Mesendoderm (in vitro differentiated cells): ENCODE data around the gene HOXA5.

Experiments used
- DNase-seq: peaks from one replicate; pipeline ENCODE4 v3.0.0; 2013
- H2AK5ac ChIP-seq: 2 replicates; pipeline ENCODE4 v1.6.1; 2013; ENCODE audit warnings: low read length, inconsistent platforms
- H2BK120ac ChIP-seq: 2 replicates; pipeline ENCODE4 v1.6.1; 2013; ENCODE audit warnings: low read depth, mild to moderate bottlenecking, low read length, moderate library complexity, mixed read lengths
- H2BK15ac ChIP-seq: replicated peaks from 2 replicates; pipeline ENCODE4 v1.6.1; 2013; ENCODE audit warnings: low read depth, mild to moderate bottlenecking, moderate library complexity
- H2BK5ac ChIP-seq: 2 replicates; pipeline ENCODE4 v1.6.1; 2013; ENCODE audit warnings: low read length, inconsistent platforms
- H3K18ac ChIP-seq: 2 replicates; pipeline ENCODE4 v1.6.1; 2013; ENCODE audit warnings: mild to moderate bottlenecking, low read length, mixed read lengths
- H3K23ac ChIP-seq: one replicate; pipeline ENCODE4 v1.6.1; 2013; ENCODE audit warnings: low read length
- H3K27ac ChIP-seq: 2 replicates; pipeline ENCODE4 v1.5.1; 2013; ENCODE audit warnings: low read depth, mild to moderate bottlenecking, inconsistent platforms, low read length, moderate library complexity
- H3K27me3 ChIP-seq: 2 replicates; pipeline ENCODE4 v1.6.1; 2013; ENCODE audit warnings: low read length, control low read depth, mild to moderate bottlenecking, inconsistent platforms; ENCODE audit not compliant: insufficient read depth, poor library complexity
- H3K36me3 ChIP-seq: 2 replicates; pipeline ENCODE4 v1.6.1; 2013; ENCODE audit warnings: low read length, inconsistent platforms; ENCODE audit not compliant: control insufficient read depth, insufficient read depth
- H3K4ac ChIP-seq: one replicate; pipeline ENCODE4 v1.6.1; 2013; ENCODE audit warnings: low read depth, mild to moderate bottlenecking, low read length, moderate library complexity
- H3K4me1 ChIP-seq: 2 replicates; pipeline ENCODE4 v1.6.1; 2013; ENCODE audit warnings: low read depth, low read length, inconsistent platforms; ENCODE audit not compliant: control insufficient read depth
- H3K4me2 ChIP-seq: 2 replicates; pipeline ENCODE4 v1.6.1; 2013; ENCODE audit warnings: low read length
- H3K4me3 ChIP-seq: 2 replicates; pipeline ENCODE4 v1.5.1; 2013; ENCODE audit warnings: mild to moderate bottlenecking, low read length
- H3K56ac ChIP-seq: one replicate; pipeline ENCODE4 v1.6.1; 2013; ENCODE audit warnings: low read length
- H3K79me1 ChIP-seq: 2 replicates; pipeline ENCODE4 v1.6.1; 2013; ENCODE audit warnings: low read length, inconsistent platforms
- H3K79me2 ChIP-seq: 2 replicates; pipeline ENCODE4 v1.6.1; 2013; ENCODE audit warnings: mild to moderate bottlenecking, low read length; ENCODE audit not compliant: control insufficient read depth, insufficient read depth
- H3K9ac ChIP-seq: 2 replicates; pipeline ENCODE4 v1.6.1; 2013; ENCODE audit warnings: low read length, inconsistent platforms
- H4K5ac ChIP-seq: one replicate; pipeline ENCODE4 v1.6.1; 2013; ENCODE audit warnings: low read length
- H4K8ac ChIP-seq: one replicate; pipeline ENCODE4 v1.6.1; 2013; ENCODE audit warnings: low read depth, mild to moderate bottlenecking, control low read depth, low read length, moderate library complexity
- whole genome bisulfite sequencing: extraction: QIAGEN DNeasy Blood & Tissue Kit; methylation state at CpG from one replicate; pipeline ENCODE4 v1.1.7; 2013; ENCODE audit warnings: low lambda C conversion rate, missing lambda C conversion rate; ENCODE audit not compliant: insufficient coverage; ENCODE audit errors: extremely low coverage; 5-methylcytosine and 5-hydroxymethylcytosine counted together

Gene HOXA5

GRCh38 chr7:27178366-27178765 is 34.9 kb upstream of the HOXA5 start:
- H3K36me3 ChIP-seq: no peaks in the 10 kb centered on the region
- no peak overlapping the region for H3K4me3 ChIP-seq
- H3K79me1 ChIP-seq: no peaks in the 10 kb centered on the region
- H4K5ac ChIP-seq: no peak overlapping the region
- no peak overlapping the region for H2AK5ac ChIP-seq
- no peak overlapping the region for H2BK120ac ChIP-seq
- H3K23ac ChIP-seq: no peak overlapping the region
- H3K79me2 ChIP-seq: no peaks in the 10 kb centered on the region
- H3K18ac ChIP-seq: no peak overlapping the region
- no peak overlapping the region for H3K4ac ChIP-seq
- no peaks in the 10 kb centered on the region for H3K4me1 ChIP-seq
- no peak for DNase-seq
- H4K8ac ChIP-seq: no peak overlapping the region
- H3K27ac ChIP-seq: no peak overlapping the region
- no peak overlapping the region for H3K9ac ChIP-seq
- H2BK5ac ChIP-seq: no peak overlapping the region
- H3K27me3 ChIP-seq: peaks cover 92% of the 10 kb centered on the region
- H2BK15ac ChIP-seq: no peak overlapping the region
- no peak overlapping the region for H3K56ac ChIP-seq
- H3K4me2 ChIP-seq: no peak overlapping the region
- WGBS: no CpG with 5 or more reads among the region's 6 CpGs

DNA sequence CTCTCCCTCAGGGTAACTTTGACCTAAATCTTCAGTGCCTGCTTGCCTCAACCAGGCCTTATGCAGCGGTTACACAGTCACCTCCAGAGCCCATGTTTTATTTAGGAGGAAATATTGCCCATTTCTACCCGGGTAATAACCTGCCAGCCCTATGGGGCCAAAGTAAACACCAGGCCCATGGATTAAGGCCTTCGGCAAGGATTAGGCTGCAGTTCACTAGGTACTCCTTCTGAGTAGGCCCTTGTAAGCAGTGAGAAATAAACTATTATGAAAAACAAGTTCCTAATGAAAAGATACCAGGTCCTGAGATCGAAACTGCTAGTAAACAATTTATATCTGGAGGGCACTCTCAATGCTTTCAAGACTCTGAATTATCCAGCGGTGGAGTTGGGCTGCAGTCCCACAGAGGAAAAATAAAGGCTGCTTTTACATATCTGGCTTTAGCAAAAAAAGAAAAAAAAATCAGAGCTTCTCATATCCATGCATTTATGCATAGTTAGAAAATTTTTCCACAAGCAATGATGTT is 34.4 kb upstream of the HOXA5 start:
- Histone ChIP-seq H3K4me2 (no peak overlapping the region), H3K79me1 (no peaks in the 10 kb centered on the region), H2BK15ac (no peak overlapping the region), H3K23ac (no peak overlapping the region), H3K18ac (no peak overlapping the region), H4K8ac (no peak overlapping the region), H3K27ac (no peak overlapping the region), H2BK120ac (no peak overlapping the region), H3K36me3 (no peaks in the 10 kb centered on the region), H3K79me2 (no peaks in the 10 kb centered on the region), H3K4me1 (no peaks in the 10 kb centered on the region), H3K56ac (no peak overlapping the region), H3K4ac (no peak overlapping the region), H3K27me3 (peaks cover 93% of the 10 kb centered on the region), H2BK5ac (no peak overlapping the region), H4K5ac (no peak overlapping the region), H2AK5ac (no peak overlapping the region), H3K9ac (no peak overlapping the region), H3K4me3 (no peak overlapping the region)
- WGBS: no CpG with 5 or more reads among the region's 5 CpGs
- no peak for DNase-seq

DNA sequence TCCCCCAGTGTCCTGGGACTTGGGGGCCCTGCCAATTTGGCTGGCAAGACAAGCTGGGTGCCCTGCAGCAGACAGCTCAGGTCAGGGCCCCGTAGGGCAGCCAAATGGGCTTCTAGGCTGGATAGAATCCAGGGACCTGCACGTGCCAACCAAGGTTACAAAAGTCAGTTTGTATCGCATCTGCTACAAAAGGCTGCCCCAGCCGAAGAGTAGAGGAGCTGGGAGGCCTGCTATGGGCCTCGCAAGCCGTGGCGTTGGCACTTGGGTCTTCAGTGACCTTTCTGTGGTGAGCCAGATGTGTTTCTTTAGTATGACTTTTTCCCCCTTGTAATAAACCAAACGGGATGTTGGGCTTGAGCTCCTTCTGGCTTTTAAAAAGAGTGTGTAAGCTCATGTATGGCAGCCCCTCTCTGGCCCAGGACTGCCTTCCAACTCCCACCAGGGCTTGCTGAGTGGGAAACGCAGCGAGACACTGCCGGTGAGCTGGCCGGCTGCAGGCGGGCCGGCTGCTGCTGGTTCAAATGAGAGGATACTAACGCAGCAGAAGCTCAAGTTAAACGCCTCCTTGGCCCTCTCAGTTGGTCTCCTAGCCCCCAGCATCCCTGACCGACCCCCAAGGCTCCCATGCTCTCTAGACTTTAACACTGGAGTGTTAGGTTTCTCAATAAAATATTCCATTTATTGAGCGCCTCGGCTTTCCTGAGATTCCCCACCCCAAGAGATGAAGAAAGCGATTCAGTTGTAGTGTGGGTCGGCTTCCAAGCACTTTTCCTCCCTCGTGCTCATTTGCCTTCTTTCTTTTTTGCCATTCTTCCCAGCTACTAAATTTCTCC is 33.7 kb upstream of the HOXA5 start:
- H2BK5ac ChIP-seq: no peak overlapping the region
- no peaks in the 10 kb centered on the region for H3K79me1 ChIP-seq
- no peak overlapping the region for H4K8ac ChIP-seq
- H2BK120ac ChIP-seq: no peak overlapping the region
- H3K9ac ChIP-seq: no peak overlapping the region
- H3K4ac ChIP-seq: no peak overlapping the region
- H3K36me3 ChIP-seq: no peaks in the 10 kb centered on the region
- no peaks in the 10 kb centered on the region for H3K4me1 ChIP-seq
- H3K27ac ChIP-seq: no peak overlapping the region
- no peak overlapping the region for H2AK5ac ChIP-seq
- H3K18ac ChIP-seq: no peak overlapping the region
- no peaks in the 10 kb centered on the region for H3K79me2 ChIP-seq
- H2BK15ac ChIP-seq: no peak overlapping the region
- no peak overlapping the region for H3K56ac ChIP-seq
- H3K23ac ChIP-seq: no peak overlapping the region
- DNase-seq: no peak
- no peak overlapping the region for H3K4me3 ChIP-seq
- H4K5ac ChIP-seq: no peak overlapping the region
- peaks cover 93% of the 10 kb centered on the region for H3K27me3 ChIP-seq
- H3K4me2 ChIP-seq: no peak overlapping the region
- no CpG with 5 or more reads among the region's 22 CpGs for WGBS

- Histone ChIP-seq H3K56ac (no peak overlapping the region), H3K36me3 (no peaks in the 10 kb centered on the region), H2BK120ac (no peak overlapping the region), H3K23ac (peak overlapping the region; percentile 31), H3K18ac (no peak overlapping the region), H3K27ac (no peak overlapping the region), H3K9ac (no peak overlapping the region), H2BK15ac (no peak overlapping the region), H3K4me3 (no peak overlapping the region), H3K4ac (no peak overlapping the region), H3K79me1 (no peaks in the 10 kb centered on the region), H3K79me2 (no peaks in the 10 kb centered on the region), H4K5ac (no peak overlapping the region), H3K27me3 (peaks cover 93% of the 10 kb centered on the region), H4K8ac (no peak overlapping the region), H3K4me2 (no peak overlapping the region), H2BK5ac (no peak overlapping the region), H2AK5ac (no peak overlapping the region), H3K4me1 (no peaks in the 10 kb centered on the region)
- no CpG with 5 or more reads among the region's 3 CpGs for WGBS
- DNase-seq: no peak
Measured at GRCh38 chr7:27176524-27176845, 33.0 kb upstream of the HOXA5 start.

- H3K9ac ChIP-seq: no peak overlapping the region
- no peaks in the 10 kb centered on the region for H3K79me1 ChIP-seq
- no peak overlapping the region for H4K5ac ChIP-seq
- no peak overlapping the region for H2BK120ac ChIP-seq
- no peak overlapping the region for H3K18ac ChIP-seq
- peaks cover 95% of the 10 kb centered on the region for H3K27me3 ChIP-seq
- WGBS: no CpG with 5 or more reads among the region's 40 CpGs
- H2BK15ac ChIP-seq: no peak overlapping the region
- peak overlapping the region; percentile 31 for H3K23ac ChIP-seq
- H3K79me2 ChIP-seq: no peaks in the 10 kb centered on the region
- no peak overlapping the region for H3K27ac ChIP-seq
- H3K4me3 ChIP-seq: no peak overlapping the region
- no peak overlapping the region for H3K56ac ChIP-seq
- no peak overlapping the region for H2BK5ac ChIP-seq
- H2AK5ac ChIP-seq: no peak overlapping the region
- DNase-seq: no peak
- H3K4ac ChIP-seq: no peak overlapping the region
- no peaks in the 10 kb centered on the region for H3K4me1 ChIP-seq
- H3K4me2 ChIP-seq: no peak overlapping the region
- H3K36me3 ChIP-seq: no peaks in the 10 kb centered on the region
- H4K8ac ChIP-seq: no peak overlapping the region
Measured at GRCh38 chr7:27175626-27176523, 32.4 kb upstream of the HOXA5 start.
